Stimulated activated CD8-positive, alpha-beta memory T cell treated with anti-CD3 and anti-CD28 coated beads, Interleukin-7, amount 100 ng/mL, for 1 hour (primary cell): ENCODE data around the gene TRAK1.

Experiments
- DNase-seq, 2 donors: peaks; one replicate each; pipeline ENCODE4 v3.0.0-alpha.2; 2020; ENCODE audit warnings: low read depth in 2 of 2

Gene TRAK1

DNA sequence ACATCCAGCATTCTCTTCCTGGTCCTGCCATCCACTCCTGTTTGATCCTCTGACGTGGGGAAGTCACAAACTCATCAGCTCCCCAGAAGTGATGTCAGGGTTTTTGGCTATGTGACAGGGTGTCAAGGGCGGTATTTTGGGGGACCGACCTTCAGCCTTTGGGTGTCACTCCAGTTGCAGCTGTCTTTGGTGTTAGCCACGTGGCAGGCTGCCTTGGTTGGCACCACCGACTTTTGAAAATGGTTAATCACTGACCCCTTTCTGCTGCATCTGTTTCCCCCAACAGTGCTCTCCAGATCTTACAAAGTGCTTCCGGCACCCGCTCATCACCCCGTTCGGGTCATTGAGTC lies 86.6 kb downstream of the TRAK1 start:
- no peak for DNase-seq

DNA sequence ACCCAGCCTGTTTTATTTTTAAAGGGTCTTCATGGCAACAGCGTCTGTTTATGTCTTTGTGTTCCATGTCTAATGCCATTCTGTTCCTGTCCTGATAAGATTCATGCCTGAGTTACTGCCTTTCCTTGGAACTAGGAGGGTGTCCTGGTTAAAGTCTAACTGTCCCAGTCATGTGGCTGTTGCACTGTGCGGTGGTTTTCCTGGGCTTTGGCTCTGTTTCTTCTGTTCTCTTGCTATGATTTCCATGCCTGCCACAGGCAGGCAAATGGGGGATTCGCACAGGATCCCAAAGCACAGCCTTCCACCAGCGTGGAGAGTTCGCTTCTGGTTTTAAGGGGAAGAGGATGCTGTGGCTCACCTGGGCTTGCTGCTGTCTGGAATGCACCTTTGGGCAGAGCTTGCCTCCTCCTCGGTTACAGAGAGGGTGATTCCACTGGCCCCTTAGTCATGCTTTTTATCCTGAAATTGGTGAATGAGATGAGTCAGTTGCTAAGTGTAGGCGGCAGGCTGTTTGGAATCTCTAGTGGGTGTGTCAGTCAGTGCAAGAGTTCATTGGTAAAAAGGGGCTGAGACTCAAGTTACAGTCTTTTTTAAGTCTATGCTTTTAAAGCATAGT lies 88.1 kb downstream of the TRAK1 start:
- DNase-seq: no peak

DNA sequence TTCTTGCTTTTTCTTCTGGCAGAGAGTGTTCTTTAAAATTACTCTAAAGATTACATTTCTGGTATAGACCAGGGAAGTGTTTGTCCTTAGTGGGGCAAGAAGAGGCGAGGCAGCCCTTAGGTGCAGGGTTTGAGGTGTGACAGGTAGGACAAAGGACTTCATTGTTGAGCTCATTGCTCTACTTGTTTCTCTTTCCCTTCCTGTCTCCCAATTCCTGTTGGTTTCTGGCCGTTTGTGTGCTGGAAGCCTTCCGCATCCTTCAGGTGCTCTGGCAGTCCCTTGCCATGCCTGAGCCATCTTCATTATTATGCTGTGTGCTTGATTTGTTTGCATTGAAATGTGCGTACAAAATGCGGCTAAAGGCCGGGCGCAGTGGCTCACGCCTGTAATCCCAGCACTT lies 89.7 kb downstream of the TRAK1 start:
- no peak for DNase-seq

DNA sequence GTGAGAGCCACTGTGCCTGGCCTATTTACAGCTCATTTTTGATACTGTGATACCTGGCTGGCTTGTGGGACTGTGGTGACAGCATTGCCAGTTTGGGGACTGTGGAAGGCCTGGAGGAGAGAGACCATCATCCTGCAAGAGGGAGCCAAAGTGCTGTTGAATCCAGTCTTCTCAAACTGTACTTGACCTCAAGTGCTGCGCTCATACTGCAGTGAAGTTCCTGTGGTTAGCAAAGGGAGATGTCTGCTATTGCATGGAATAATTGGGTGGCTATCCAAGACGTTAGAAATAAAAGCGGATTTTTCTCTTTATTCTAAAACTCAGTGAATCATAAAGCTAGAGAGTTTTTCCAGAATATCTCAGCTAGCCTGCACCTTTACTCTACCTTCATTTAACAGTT lies 91.4 kb downstream of the TRAK1 start:
- no peak for DNase-seq

DNA sequence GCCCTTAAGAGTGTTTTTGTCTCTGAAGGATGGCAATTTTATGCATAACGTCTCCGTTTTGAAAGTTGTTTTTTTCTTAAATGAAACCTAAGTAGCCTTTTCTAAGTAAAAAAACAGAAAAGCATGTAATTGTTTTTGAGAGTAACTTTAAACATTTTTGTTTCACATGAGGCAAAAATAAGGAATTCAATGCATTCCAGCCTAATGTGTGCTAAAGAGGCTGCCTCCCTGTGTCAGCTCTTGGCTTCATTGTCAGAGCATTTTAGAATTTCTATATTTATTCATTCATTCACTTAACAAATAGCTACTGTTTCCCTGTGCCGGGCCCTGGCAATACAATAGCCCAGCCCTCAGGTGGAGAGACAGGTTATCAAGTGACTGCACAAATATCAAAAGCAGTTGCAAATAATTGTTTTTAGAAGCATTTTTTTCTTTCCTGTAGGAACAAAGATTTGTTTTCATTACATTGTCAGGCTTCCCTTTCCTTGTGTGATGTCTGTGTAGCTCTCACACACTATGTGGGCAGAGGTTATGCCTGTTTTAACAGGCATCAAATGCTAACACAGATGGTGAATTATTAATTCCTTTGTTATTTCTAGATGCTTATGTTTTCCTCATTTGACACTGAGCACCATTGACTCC lies 93.0 kb downstream of the TRAK1 start:
- no peak for DNase-seq

DNA sequence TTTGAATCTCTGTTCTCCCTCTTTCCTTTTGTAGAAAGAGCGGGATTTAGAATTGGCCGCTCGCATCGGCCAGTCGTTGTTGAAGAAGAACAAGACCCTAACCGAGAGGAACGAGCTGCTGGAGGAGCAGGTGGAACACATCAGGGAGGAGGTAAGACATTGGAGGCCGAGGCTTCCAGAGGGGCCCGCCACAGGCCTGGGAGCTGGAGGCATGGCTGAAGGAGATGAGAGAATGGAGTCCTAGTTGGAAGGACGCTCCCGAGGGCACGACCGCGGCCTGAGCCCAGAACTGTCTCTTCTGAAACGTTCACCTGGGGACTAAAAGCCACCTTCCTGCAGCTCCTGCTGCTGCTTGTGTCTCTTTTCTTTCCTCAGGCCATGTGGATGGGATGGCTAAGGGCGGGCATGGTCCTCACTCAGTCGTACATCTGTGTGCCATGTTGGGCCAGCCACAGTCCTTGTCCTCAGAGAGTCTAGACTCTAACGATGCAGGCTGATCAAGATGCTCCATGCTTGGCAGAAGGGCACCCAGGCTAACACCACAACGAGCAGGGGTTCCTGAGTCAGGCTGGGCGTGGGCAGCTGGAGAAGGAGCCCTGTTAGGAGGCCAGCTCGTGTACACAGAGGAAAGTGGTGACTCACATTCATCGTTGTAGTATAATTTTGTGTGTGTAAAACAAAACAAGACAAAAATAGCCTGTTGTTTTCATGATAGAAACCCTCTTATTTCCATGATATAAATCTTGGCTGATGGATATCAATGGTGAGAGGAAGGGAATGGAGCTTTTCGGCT lies 93.7 kb downstream of the TRAK1 start:
- DNase-seq: no peak

DNA sequence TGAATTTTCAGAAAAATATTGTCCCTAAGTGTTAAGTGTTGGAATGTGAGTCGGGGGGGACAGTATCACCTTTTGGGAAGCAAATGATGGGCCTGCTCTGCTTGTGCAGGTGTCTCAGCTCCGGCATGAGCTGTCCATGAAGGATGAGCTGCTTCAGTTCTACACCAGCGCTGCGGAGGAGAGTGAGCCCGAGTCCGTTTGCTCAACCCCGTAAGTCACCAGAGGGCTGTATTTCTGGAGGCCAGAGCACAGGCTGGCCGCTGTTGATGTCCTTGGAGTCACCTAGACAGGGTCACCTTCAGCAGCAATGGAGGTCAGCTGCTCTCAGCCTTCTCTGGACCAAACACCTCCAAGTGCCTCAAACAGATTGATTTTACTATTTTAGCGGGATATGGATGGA lies 96.8 kb downstream of the TRAK1 start:
- DNase-seq: no peak

DNA sequence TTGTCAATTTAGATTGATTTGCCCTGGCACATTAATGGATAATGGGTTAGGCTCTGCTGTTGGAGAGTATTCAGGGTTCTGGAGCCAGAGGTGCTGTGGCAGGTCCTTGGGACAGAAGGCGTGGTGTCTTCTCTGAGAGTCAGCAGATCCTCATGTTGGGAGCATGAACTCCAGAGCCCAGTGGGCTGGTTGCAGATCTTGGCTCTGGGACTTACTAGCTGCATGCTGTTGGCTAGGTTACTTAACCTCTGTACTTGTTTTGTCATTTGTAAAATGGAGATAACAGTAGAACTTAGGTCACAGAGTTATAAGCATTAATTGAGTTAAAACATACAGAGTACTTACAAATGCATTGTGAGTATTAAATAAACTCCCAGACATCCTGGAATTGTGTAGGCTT lies 97.2 kb downstream of the TRAK1 start:
- no peak for DNase-seq

DNA sequence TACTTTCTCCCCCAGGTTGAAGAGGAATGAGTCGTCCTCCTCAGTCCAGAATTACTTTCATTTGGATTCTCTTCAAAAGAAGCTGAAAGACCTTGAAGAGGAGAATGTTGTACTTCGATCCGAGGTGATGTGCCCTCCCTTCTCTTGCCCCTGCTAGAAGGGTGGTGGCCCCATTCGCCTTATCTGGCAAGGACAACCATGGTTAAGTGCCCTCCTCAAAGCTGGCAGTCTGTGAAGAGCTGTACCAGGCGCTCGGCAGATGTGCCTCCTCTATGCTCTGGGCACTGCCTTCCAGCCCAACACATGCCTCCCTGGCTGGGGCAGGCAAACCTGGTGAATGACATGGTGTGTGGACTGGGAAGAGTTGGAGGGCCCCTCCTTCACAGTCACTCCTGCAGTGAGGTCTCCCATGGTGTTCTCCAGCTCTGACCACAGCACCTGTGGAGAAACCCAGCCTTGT lies 97.9 kb downstream of the TRAK1 start:
- no peak for DNase-seq

DNA sequence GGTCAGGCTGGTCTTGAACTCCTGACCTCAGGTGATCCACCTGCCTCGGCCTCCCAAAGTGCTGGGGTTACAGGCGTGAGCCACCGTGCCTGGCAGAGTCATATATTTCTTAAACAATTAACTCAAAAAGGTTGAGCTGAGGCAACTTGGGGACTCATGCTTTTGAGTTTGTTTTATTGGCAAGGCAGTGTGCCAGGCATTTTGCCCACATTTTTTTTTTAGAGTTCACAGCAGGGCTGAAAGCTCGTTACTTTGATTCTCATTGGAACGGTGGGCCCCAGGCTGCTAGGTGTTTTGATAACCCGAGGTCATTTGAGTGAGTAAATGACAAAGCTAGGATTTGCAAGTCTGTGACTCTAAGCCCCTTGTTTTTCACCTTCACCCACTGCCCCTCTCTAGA lies 98.6 kb downstream of the TRAK1 start:
- no peak for DNase-seq

DNA sequence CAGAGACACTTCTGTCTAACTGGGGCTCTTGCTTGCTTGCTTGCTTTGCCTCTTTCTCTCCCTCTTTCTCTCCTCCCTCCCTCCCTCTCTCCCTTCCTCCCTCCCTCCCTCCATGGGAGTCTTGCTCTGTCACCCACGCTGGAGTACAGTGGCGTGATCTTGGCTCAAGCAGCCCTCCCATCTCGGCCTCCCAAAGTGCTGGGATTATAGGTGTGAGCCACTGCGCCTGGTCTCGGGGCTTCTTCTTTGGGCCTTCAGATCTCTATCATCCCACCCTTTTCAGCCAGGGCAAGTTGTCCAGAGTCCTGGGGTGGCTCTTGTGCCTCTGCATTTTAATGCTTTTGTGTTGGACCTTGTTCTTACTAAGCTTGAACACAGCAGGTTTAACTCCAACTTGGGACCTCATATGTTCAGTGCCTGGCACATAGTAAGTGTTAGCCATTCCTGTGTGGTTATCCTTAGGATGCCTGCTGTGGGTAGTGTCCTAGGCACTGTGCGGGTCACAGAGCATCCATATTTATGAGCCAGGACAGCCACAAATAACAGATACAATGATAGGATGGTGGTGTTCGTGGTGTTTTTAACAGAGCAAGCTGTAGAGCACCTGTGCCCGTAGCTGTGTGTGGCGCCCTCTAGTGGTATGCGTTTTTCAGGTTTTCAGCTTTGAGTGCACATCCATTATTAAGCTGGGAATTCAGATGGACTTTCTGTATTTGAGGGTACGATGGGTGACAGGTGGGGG lies 99.7 kb downstream of the TRAK1 start:
- peak; percentile 40 to 45 for DNase-seq

DNA sequence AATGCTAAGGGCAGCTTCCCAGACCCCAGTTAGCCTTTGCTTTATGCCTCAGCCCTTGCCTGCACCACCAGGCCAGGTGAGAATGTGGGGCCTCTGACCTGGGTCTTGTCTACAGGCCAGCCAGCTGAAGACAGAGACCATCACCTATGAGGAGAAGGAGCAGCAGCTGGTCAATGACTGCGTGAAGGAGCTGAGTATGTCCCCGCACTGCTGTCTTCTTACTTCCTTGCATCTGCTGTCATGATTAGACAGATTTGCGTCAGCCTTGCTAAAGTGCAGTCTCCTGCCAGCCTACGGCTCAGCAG lies 100.2 kb downstream of the TRAK1 start:
- no peak for DNase-seq

DNA sequence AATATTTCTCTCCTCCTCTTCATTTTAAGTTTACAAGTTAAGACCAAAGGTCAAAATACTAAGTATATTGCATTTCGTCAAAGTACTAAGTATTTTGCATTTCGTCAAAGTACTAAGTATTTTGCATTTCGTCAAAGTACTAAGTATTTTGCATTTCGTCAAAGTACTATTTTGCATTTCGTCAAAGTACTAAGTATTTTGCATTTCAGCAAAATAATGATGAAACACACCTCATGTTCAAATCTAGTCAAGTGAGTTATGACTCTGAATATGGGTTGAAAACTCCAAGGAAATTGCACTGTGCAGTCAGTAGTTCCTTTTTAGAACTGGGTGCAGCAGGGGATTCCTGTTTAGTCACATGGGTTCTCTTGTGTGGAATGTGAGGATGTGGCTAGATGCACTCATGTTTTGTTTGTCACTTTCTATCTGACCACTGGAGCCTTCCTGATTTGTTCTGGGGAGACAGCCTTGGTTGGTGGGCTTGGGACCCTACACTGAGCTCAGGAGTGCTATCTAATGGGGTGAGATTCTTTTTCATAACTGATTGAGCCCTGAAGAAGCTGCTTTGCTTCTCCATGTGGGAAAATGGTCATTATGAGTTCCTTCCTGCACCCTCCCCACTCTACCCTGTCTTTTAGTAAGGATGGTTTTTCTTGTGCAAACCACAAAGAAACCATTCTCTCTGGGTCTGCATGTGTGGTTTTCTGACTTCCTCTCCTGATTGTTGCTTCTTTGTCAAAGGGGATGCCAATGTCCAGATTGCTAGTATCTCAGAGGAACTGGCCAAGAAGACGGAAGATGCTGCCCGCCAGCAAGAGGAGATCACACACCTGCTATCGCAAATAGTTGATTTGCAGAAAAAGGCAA lies 101.4 kb downstream of the TRAK1 start:
- no peak for DNase-seq

DNA sequence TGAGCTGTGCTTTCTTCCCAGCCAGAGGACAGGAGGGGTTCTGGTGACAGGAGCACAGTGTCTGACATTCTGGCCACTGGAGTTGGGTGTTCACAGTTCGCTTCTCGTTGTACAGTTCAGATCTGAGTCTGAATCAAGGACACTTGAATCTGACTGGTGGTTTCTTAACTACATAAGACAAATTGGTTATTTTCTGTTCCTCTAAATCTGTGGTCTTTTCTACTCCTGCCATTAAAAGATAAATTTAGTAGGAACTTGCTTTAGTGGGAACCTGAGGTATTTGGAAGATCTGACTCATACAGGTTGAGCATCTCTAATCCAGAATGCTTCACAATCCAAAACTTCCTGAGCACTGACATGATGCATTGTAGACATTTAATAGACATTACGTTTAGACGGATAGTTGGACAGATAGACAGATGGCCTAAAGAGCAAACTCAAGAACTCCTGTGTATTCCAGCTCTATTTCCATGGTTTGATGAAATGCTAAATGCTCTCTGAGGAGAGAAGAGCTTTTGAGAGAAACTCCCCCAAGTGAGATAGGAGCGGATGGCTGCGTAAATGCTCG lies 103.9 kb downstream of the TRAK1 start:
- no peak for DNase-seq

DNA sequence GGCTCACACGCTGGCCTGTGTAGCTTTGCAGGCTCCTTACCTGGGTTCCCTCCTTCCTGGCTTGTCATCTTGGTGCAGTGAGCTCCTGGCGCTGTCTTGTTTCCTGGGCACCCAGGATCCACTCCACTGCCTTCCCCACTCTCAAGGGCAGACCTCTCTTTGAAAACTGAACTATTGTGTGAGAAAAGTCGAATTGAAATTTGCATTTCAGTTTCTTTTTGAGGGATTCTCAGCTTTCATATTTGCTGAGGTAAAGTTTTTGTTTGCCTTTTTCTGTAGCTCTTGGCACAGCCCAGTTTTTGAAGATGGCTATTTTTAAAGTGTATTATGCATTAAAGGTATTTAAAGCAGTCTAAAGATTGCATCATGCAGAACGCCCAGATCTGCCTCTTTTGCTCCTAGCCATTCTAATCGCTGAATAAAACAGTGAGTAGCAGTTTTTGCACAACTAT lies 104.7 kb downstream of the TRAK1 start:
- no peak for DNase-seq

DNA sequence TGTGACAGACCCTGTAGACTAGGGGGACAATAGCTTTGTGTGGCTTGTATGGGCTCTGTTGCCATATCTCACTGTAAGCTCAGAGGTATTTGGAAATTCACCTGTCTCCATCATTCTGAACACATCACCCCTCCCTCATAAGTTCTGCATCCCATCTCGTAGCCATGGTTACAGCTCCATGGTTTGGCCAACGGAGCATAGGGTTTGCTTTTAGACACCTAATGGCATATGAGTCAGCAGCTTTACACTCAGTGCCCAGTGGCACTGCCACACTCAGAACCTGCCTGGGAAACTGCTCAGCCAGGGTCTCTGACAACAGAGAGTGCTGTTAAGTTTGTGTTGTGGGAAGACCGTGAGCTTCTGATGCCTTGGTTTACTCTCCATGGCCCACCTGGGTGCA lies 107.6 kb downstream of the TRAK1 start:
- no peak for DNase-seq

DNA sequence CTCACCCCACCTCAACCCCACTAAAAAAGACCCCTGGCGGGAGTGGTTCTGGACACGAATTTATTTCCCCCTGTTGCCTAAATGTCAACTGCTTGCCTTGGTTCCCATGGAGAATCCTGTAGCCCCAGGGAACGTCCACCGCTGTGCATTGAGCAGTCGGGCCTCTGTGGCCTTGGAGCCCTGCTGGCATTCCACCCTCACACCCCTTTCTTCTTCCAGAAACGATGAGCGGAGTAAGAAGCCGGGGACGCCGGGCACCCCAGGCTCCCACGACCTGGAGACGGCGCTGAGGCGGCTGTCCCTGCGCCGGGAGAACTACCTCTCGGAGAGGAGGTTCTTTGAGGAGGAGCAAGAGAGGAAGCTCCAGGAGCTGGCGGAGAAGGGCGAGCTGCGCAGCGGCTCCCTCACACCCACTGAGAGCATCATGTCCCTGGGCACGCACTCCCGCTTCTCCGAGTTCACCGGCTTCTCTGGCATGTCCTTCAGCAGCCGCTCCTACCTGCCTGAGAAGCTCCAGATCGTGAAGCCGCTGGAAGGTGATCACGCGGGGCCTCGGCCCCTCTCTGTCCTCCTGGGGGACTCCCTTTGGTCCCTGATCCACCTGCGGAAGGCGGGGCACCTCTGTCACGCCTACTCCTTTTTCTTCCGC lies 111.2 kb downstream of the TRAK1 start:
- no peak for DNase-seq

DNA sequence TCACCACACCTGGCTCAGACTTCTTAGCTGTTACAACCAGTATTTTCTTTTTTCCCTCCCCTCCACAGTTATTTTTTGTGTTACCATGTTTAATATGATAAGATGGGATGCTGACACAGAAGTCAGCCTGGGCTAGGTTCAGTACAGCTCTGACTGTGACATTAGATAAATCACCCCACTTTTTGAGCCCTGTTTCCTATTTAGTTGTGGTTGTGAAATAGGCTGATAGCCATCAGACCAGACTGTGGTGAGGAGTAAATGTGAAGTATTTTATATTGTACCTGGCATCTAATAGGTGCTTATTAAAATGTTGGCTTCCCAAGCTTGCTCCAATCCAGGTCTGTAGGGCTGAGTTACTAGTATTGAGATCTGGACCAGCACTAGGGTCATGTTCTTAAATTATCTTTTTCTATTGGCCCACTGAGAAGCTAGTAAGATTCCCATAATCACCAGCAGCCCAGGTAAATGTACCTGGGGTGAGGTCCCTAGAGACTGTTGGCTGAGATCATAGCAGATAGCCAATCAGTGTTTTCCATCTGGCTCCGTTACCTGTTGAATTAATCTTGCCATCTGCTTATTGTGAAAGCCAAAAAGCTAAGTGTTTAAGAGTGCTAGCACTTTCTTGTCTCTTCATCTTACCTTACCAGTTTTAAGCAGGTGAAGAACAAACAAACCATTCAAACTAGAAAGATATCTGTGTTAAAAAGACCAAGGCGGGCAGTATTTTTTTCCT lies 113.9 kb downstream of the TRAK1 start:
- DNase-seq: no peak

DNA sequence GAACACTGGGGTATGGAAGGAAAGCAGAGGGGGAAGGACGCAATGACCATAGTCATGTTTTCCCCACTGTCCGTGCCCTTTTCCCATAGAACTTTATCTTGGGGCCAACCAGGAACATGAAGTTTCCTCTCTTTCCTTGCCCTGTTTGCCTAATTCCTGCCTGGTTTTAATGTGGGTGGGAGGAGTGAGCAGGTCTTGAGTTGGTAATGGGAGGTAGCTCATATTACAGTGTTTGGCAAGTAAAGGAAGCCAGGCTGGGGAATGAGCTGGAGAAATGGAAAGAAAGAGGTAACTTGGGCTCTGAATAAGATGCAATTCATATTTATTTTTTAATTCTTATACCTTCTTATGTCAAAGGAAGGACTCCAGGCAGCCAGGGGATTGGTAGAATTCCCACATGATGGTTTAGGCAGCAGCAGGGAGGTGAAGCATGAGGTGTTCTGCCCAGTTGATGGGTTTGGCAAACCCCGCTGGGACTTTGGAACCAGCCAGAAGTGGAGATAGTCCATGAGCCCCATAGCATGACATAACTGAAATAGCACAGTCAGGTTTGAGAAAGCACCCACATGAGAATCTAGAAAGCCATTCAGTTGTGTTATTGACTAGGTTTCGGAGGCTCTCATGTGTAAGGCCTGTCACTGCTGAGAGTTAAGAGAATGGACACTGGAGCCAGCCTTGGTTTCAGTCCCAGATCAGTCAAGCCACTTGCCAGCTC lies 114.8 kb downstream of the TRAK1 start:
- DNase-seq: no peak
